Measurements from ENCODE around the gene SFMBT2.

GRCh38 chr10:7359356-7359755 lies 51.5 kb downstream of the SFMBT2 start:
- TF ChIP-seq, protein P1, sequence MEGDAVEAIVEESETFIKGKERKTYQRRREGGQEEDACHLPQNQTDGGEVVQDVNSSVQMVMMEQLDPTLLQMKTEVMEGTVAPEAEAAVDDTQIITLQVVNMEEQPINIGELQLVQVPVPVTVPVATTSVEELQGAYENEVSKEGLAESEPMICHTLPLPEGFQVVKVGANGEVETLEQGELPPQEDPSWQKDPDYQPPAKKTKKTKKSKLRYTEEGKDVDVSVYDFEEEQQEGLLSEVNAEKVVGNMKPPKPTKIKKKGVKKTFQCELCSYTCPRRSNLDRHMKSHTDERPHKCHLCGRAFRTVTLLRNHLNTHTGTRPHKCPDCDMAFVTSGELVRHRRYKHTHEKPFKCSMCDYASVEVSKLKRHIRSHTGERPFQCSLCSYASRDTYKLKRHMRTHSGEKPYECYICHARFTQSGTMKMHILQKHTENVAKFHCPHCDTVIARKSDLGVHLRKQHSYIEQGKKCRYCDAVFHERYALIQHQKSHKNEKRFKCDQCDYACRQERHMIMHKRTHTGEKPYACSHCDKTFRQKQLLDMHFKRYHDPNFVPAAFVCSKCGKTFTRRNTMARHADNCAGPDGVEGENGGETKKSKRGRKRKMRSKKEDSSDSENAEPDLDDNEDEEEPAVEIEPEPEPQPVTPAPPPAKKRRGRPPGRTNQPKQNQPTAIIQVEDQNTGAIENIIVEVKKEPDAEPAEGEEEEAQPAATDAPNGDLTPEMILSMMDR (IDR thresholded peaks at IDR 0.05), result no peak
- TF ChIP-seq POLR2AphosphoS5 (IDR thresholded peaks at IDR 0.05; ENCODE audit: low read depth, low read length), result no peak
- TF ChIP-seq, protein P2, sequence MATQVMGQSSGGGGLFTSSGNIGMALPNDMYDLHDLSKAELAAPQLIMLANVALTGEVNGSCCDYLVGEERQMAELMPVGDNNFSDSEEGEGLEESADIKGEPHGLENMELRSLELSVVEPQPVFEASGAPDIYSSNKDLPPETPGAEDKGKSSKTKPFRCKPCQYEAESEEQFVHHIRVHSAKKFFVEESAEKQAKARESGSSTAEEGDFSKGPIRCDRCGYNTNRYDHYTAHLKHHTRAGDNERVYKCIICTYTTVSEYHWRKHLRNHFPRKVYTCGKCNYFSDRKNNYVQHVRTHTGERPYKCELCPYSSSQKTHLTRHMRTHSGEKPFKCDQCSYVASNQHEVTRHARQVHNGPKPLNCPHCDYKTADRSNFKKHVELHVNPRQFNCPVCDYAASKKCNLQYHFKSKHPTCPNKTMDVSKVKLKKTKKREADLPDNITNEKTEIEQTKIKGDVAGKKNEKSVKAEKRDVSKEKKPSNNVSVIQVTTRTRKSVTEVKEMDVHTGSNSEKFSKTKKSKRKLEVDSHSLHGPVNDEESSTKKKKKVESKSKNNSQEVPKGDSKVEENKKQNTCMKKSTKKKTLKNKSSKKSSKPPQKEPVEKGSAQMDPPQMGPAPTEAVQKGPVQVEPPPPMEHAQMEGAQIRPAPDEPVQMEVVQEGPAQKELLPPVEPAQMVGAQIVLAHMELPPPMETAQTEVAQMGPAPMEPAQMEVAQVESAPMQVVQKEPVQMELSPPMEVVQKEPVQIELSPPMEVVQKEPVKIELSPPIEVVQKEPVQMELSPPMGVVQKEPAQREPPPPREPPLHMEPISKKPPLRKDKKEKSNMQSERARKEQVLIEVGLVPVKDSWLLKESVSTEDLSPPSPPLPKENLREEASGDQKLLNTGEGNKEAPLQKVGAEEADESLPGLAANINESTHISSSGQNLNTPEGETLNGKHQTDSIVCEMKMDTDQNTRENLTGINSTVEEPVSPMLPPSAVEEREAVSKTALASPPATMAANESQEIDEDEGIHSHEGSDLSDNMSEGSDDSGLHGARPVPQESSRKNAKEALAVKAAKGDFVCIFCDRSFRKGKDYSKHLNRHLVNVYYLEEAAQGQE (IDR thresholded peaks at IDR 0.05; ENCODE audit: insufficient read depth in 1 of 2, low read depth in 2 of 2, low read length in 1 of 2), result no peak
- no peak for TF ChIP-seq SIN3A (IDR thresholded peaks at IDR 0.05; ENCODE audit: borderline replicate concordance, insufficient read depth, low read depth, low read length)

Data from Panc1 (cell line).